Right forelimb (tissue), 1 donor: Measurements from ENCODE around the gene HNRNPUL1.

Experiments used
- DNase-seq: peaks from one replicate; pipeline ENCODE4 v3.0.0-alpha.2; 2018

Gene HNRNPUL1

GRCh38 chr19:41234512-41235168 is 29.5 kb upstream of the HNRNPUL1 start:
- no peak for DNase-seq

GRCh38 chr19:41235480-41235879 is 28.7 kb upstream of the HNRNPUL1 start:
- DNase-seq: no peak

DNA sequence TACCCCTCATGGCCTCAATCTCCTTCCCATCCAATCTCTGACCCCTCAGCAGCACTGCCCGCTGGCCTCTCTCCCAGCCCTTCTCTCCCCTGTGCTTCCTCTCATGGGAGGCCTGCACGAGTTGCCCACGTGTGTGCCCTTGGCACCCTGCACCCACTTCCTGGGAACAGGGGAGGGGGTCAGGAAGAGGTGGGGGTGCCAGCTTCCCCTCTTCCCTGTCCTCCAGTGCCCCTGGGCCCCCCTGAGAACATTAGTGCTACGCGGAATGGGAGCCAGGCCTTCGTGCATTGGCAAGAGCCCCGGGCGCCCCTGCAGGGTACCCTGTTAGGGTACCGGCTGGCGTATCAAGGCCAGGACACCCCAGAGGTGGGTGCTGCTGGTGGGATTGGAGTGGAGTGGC is 25.9 kb upstream of the HNRNPUL1 start:
- no peak for DNase-seq

DNA sequence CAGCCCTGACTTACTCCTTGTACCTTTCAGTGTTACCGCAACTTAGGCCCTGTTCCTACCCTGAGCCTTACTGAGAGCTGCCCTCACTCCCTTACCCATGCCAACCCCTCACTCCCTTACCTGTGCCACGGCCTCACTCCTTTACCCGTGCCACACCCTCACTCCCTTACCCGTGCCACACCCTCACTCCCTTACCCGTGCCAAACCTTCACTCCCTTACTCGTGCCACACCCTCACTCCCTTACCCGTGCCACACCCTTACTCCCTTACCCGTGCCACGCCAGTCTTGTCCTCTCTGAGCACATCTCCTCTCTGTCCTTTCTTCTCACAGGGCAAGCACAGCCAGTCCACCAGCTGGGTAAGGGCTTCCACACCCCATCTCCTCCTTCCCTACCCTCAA is 24.8 kb upstream of the HNRNPUL1 start:
- DNase-seq: no peak

- no peak for DNase-seq
These were observed 24.1 kb upstream of the HNRNPUL1 start for GRCh38 chr19:41239961-41240574.

DNA sequence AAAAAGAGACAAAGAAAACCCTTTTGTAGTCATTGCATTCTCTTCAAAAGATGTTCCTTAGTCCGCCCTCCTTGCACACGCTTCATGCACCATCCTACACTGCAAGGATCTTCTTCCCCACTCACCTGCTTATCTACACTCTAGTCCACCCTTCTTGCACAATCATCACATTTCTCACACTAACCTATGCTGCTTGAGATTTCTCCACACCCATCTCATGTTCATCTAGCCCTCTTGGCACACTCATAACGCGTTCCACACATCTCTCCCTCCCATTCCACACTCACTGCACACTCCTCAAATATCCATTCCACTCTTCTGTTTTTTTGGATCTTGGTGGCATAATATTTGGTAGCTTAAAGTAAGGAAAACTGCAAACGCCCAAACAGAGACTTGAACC is 22.3 kb upstream of the HNRNPUL1 start:
- no peak for DNase-seq

DNA sequence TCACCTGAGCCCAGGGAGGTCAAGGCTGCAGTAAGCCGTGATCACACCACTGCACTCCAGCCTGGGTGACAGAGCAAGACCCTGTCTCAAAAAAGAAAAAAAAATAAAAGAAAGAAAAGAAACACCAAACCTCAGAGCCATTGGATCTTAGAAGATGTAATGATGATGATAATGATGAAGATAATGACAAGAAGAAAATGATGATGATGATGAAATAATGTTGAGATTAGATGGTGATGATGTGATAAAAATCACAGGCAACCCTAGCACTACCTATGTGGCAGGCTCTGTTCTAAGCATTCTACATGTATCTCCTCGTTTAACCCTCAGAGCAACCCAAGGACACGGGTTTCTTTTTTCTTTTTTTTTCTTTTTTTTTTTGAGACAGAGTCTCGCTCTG is 20.1 kb upstream of the HNRNPUL1 start:
- DNase-seq: no peak

GRCh38 chr19:41245843-41246242 is 18.3 kb upstream of the HNRNPUL1 start:
- DNase-seq: no peak

DNA sequence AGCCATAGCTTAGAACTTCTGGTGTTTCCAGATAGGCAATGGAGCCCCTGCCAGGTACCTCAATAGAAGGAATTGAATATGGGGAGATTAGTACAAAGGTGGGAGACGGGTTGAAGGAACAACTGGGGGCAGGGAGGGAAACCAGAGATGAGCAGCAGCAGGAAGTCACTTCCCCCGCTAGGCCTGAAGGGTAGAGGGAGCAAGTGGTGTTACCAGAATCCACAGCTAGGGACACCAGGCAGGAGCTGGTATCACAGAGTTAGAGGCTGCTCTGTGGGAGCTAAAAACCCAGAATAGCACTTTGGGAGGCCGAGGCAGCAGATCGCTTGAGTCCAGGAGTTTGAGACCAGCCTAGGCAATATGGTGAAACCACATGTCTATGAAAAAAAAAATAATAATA is 15.3 kb upstream of the HNRNPUL1 start:
- no peak for DNase-seq

- DNase-seq: no peak
These were observed 14.3 kb upstream of the HNRNPUL1 start for GRCh38 chr19:41249707-41250423.

GRCh38 chr19:41253660-41254059 is 10.5 kb upstream of the HNRNPUL1 start:
- no peak for DNase-seq

DNA sequence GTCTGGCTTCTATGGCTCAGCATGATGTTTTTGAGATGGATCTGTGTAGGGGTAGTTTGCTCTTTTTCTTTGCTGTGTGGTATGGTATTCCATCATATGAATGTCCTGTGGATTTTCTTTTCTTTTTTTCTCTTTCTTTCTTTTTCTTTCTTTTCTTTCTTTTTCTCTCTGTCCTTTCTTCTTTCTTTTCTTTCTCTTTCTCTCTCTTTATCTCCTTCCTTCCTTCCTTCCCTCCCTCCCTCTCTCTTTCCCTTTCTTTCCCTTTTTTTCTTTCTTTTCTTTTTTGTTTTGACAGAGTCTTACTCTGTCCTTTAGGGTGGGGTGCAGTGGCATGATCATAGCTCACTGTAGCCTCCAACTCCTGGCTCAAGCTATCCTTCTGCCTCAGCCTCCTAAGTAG is 9.0 kb upstream of the HNRNPUL1 start:
- DNase-seq: no peak

DNA sequence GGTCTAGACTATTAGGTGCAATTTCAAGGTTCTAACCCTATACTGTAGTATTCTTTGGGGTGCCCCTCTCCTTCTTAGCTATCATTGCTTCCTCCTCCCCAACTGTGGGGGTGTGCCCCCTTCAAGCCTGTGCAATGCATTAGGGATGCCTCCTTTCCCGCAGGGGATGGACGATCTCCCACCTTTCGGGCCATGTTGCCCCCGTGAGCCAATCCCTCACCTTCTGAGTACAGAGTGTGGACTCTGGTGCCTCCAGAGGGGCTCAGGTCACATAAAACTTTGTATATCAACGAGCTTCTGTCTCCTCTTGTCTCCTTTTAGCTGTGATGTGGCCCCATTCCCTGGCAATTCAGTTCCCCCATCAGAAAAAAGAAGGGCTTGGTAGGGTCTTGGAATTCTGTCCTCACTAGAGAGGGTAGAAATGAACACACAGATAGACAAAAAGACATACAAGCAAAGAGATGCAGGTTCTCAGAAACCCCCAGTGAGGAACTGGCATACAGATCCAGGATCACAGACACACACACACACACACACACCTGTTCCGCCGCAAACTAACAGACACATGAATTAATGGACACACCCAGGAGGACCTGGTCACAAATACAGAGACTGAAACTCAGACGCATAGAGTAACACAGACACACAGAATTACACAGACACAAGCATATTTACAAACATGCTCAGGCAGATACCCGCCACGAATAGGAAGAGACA is 2.5 kb upstream of the HNRNPUL1 start:
- no peak for DNase-seq

- peak; percentile 82 for DNase-seq
These were observed 926 bp upstream of the HNRNPUL1 start for GRCh38 chr19:41263042-41263849.

DNA sequence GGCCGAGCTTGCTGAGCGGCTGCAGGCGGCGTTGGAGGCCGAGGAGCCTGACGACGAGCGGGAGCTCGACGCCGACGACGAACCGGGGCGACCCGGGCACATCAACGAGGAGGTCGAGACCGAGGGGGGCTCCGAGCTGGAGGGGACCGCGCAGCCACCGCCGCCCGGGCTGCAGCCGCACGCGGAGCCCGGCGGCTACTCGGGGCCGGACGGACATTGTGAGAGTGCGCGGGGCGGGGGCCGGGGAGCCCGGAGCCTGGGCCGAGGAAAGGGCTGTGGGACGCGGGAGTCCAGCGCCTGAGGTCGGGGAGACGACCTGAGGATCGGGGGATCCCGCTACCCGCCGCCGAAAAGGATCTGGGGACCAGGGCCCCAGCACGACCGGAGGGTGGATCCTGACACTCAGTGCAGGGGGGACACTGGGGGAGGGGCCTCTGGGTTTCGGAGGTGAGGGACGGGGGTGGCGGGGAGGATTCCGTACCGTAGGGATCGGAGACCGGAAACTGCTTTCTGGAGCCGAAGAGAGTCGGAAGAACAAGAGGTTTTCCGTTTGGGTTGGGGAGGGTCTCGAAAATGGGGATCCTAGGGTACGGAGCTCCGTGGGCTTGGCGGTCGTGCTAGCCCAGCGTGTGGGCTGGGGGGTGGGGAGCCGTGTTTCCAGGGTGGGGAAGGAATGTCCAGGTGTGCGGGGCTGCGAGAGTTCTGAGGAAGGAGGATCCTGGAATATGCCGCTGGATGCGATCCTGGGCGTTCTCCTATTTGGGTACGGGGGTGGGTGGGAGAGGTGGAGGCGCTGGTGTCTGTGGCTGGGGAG is 616 bp downstream of the HNRNPUL1 start:
- peak; percentile 77 for DNase-seq

- peak; percentile 49 for DNase-seq
These were observed 1.4 kb downstream of the HNRNPUL1 start for GRCh38 chr19:41265395-41266153.

DNA sequence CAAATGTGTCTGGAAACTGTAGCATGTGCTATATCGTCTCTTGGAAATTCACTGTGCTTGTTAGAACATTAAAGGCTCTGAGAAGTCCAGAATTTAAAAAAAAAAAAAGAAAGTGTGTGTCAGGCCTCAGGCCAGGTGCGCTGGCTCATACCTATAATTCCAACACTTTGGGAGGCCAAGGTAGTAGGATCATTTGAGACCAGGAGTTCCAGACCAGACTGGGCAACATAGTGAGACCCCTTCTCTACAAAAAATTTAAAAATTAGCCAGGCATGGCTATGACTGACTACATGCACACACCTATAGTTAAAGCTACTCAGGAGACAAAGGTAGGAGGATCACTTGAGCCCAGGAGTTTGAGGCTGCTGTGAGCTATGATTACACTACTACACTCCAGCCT is 4.9 kb downstream of the HNRNPUL1 start:
- no peak for DNase-seq

- no peak for DNase-seq
These were observed 5.4 kb downstream of the HNRNPUL1 start for GRCh38 chr19:41269571-41269970.

DNA sequence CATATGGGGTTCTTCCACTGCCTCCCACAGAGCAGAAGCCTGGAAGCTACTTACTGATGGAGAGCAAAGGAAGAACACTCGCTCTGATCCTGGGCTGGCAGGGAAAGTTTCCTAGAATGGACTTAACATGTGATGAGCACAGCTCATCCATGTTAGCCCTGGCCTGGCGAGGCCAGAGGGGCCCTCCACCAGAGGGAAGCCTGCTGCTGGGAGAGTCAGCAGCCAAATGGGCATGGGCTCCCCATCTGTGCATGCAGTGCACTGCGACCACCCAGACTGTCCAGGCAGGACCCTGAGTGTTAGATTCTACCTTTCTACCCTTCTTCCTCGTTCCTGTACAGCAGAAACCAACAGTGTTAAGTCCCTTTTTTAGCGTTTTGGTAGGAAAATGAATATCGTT is 8.9 kb downstream of the HNRNPUL1 start:
- no peak for DNase-seq

DNA sequence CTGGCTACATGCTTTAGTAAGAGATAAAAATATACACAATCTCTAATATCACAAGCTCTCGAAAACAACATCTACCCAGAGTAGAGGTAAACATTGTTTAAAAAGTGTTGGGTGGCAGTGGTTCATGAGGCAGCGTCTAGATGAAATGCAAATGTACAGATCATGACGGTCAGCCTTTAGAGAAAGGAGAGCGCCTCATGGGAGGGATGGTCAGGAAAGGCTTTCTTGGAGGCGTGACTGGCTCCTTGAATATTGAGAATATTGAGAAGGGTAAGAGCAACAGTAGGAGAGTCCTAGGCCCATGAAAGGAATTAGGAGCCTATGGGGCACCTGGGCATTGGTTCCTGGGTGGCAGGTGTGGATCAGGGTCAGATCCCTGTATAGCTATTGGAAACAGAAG is 10.6 kb downstream of the HNRNPUL1 start:
- no peak for DNase-seq

GRCh38 chr19:41276231-41276630 is 12.1 kb downstream of the HNRNPUL1 start:
- no peak for DNase-seq
